Esophagus muscularis mucosa (tissue), 4 donors: ENCODE data around the gene STYX. TPM values are rescaled to one million over a fixed set of nuclear protein-coding genes. Genes with fewer than 3 reads are reported as not detected.
"Not testable (repeated sequence)": the region's sequence is repeated elsewhere in the genome, so short reads cannot be mapped to it uniquely, and the experiment has no call there.

Source experiments
- DNase-seq: peaks from one replicate; pipeline ENCODE4 v3.0.0-alpha.2; 2017; ENCODE audit errors: extremely low spot score
- H3K27ac ChIP-seq, 4 donors: fragments of 200-600 bp; sonication (generic); replicated peaks in 1 of 4; 1 replicate in 3 of 4; 2 replicates in 1 of 4; pipeline ENCODE4 v1.5.1; 2016 to 2019; ENCODE audit warnings: mild to moderate bottlenecking in 1 of 4
- H3K27me3 ChIP-seq, 4 donors: fragments of 200-600 bp; sonication (generic); one replicate each; pipeline versions ENCODE4 v1.5.1 to v1.6.0; 2016 to 2019
- H3K36me3 ChIP-seq, 4 donors: fragments of 200-600 bp; sonication (generic); one replicate each; pipeline ENCODE4 v1.5.1; 2016 to 2019
- H3K4me1 ChIP-seq, 4 donors: fragments of 200-600 bp; sonication (generic); one replicate each; pipeline ENCODE4 v1.5.1; 2016 to 2019
- H3K4me3 ChIP-seq, 4 donors: fragments of 200-600 bp; sonication (generic); 1 replicate in 2 of 4; 2 replicates in 2 of 4; pipeline ENCODE4 v1.5.1; 2016 to 2019; ENCODE audit warnings: mild to moderate bottlenecking in 4 of 4, moderate library complexity in 1 of 4
- H3K9me3 ChIP-seq, 4 donors: fragments of 200-600 bp; sonication (generic); 1 replicate in 3 of 4; 2 replicates in 1 of 4; pipeline ENCODE4 v1.5.1; 2016 to 2019
- EP300 ChIP-seq: sonication (generic); formaldehyde crosslinking; IDR thresholded peaks from one replicate; pipeline ENCODE4 v1.6.1; 2017; ENCODE audit warnings: antibody characterized with exemption
- POLR2A ChIP-seq: fragments of 450-650 bp; IDR thresholded peaks from one replicate; pipeline ENCODE4 v1.6.1; 2017; ENCODE audit warnings: antibody characterized with exemption, moderate library complexity, mild to moderate bottlenecking, low read depth
- POLR2AphosphoS5 ChIP-seq, 2 donors: sonication (generic); formaldehyde crosslinking; IDR thresholded peaks; one replicate each; pipeline ENCODE4 v1.6.1; 2017; ENCODE audit warnings: antibody characterized with exemption in 2 of 2
- WGBS: methylation state at CpG from one replicate; pipeline ENCODE4 v1.1.5; 2018; 5-methylcytosine and 5-hydroxymethylcytosine counted together
- intact Hi-C: fragments of 100-400 bp; cut with DNase I; formaldehyde crosslinking; loops from one replicate; pipeline ENCODE4 v1.15.1; 2023
- total RNA-seq, 4 donors: library from RNA; depleted of rRNA; stranded (reverse); fragments of >200 nt; gene quantifications; one replicate each; pipeline versions ENCODE4 v1.1.0 to v1.2.1, GENCODE V29; 2016
- TF ChIP-seq, protein P1 (sequence below), 3 experiments: fragments of 200-600 bp in 2 of 3; fragments of 450-650 bp in 1 of 3; sonication (generic) in 2 of 3; IDR thresholded peaks; one replicate each; pipeline ENCODE4 v1.5.1; 2017 to 2019; ENCODE audit warnings: antibody characterized with exemption in 3 of 3, mild to moderate bottlenecking in 2 of 3, moderate library complexity in 1 of 3

The STYX gene
- total RNA-seq, 4 donors from 2014 or later = 16.6 to 25.2 (median 20.7) TPM

DNA sequence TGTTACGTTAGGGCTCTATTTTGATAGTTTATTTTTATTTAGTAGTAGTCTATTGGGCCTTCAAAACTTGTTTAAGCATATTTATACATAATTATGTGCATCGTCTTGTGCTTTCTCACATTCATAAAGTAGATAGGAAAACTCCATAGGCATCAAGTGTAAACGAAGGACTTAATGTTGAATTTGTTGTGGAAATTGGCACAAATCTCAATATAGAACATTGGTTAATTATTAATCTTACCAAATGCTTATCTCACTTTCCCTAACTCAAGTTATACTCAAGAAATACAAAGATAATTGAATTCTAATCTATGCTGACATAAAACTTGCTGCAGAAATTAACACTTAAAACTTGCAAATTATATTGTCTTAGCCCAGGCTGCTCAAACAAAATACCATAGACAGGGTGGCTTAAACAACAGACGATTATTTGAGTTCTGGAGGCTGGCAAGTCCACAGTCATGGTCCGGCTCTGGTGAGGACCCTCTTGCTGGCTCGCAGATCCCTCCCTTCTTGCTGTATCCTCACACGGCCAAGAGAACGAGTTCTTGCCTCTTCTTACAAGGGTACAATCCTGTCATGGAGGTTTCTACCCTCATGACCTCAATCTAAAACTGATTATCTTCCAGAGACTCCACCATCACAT is 18.8 kb downstream of the STYX start:
- intact Hi-C loops = no loop called here
- Histone ChIP-seq H3K27me3 (no peaks in the 10 kb centered on the region), H3K9me3 (no peaks in the 10 kb centered on the region), H3K4me1 (no peaks in the 10 kb centered on the region), H3K36me3 (peaks cover 0 to 71% (median 30%) of the 10 kb centered on the region in 4 donors), H3K27ac (no peak overlapping the region), H3K4me3 (no peak overlapping the region)
- TF ChIP-seq POLR2AphosphoS5 (IDR thresholded peaks at IDR 0.05) = no peak
- no peak for DNase-seq
- WGBS = 90% methylated on average over 8 of the region's 8 CpGs

DNA sequence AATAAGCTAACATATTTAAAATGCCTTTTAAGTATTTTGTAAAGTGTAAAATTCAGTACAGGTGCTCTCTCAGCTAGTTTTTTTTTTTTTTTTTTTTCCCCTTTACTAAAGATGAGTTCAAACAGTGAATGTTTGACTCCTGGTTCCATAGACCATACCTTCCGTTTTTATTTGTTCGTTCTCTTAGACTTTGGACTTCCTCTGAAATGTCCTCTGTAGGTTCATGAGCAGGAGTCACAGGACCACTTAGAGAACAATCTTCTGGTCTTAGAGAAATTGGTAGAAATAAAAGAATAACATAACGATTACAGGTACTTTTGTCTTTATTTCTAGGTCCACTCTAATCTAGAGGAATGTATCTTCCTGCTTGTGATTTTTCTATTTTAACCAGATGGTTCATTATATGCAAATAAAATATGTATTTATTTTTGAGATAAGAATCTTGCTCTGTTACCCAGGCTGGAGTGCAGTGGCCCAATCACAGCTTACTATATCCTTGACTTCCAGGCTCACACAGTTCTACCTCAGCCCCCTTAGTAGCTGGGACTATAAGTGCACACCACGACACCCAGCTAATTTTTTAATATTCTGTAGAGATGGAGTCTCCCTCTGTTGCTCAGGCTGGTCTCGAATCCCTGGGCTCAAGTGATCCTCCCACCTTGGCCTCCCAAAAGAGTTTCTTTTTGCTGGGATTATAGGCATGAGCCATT is 25.8 kb downstream of the STYX start:
- intact Hi-C loops = no loop called here
- H3K27ac ChIP-seq = no peak overlapping the region
- H3K4me3 ChIP-seq = no peak overlapping the region
- no peak for DNase-seq
- H3K27me3 ChIP-seq = no peaks in the 10 kb centered on the region
- H3K36me3 ChIP-seq = peaks cover 19 to 51% (median 33%) of the 10 kb centered on the region in 4 donors
- H3K9me3 ChIP-seq = no peaks in the 10 kb centered on the region
- no peaks in the 10 kb centered on the region for H3K4me1 ChIP-seq
- TF ChIP-seq, protein P1, sequence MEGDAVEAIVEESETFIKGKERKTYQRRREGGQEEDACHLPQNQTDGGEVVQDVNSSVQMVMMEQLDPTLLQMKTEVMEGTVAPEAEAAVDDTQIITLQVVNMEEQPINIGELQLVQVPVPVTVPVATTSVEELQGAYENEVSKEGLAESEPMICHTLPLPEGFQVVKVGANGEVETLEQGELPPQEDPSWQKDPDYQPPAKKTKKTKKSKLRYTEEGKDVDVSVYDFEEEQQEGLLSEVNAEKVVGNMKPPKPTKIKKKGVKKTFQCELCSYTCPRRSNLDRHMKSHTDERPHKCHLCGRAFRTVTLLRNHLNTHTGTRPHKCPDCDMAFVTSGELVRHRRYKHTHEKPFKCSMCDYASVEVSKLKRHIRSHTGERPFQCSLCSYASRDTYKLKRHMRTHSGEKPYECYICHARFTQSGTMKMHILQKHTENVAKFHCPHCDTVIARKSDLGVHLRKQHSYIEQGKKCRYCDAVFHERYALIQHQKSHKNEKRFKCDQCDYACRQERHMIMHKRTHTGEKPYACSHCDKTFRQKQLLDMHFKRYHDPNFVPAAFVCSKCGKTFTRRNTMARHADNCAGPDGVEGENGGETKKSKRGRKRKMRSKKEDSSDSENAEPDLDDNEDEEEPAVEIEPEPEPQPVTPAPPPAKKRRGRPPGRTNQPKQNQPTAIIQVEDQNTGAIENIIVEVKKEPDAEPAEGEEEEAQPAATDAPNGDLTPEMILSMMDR (IDR thresholded peaks at IDR 0.05) = no peak
- TF ChIP-seq POLR2A = no peak
- no peak for TF ChIP-seq POLR2AphosphoS5 (IDR thresholded peaks at IDR 0.05)
- 91% methylated on average over 5 of the region's 5 CpGs for WGBS

DNA sequence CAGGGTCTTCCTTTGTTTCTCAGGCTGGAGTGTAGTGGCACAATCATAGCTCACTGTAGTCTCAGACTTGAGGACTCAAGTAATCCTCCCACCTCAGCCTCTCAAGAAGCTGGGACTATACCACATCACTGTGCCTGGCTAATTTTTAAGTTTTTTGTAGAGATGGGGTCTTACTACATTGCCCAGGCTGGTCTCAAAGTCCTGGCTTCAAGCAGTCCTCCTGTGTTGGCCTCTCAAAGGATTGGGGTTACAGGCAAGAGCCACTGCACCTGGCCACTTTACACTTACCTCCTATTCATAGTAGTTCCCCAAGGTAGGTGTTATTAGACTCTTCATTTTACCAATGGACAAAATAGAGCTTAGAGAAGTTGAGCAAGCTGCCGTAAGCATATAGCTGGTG is 29.2 kb downstream of the STYX start:
- intact Hi-C loops = no loop called here
- Histone ChIP-seq H3K27me3 (no peaks in the 10 kb centered on the region), H3K4me3 (no peak overlapping the region), H3K27ac (no peak overlapping the region), H3K4me1 (no peaks in the 10 kb centered on the region), H3K36me3 (peaks cover 23 to 51% (median 37%) of the 10 kb centered on the region in 4 donors), H3K9me3 (no peaks in the 10 kb centered on the region)
- TF ChIP-seq EP300 (no peak), POLR2AphosphoS5 (IDR thresholded peaks at IDR 0.05) (no peak), POLR2A (no peak)
- TF ChIP-seq, protein P1 (IDR thresholded peaks at IDR 0.05) = no peak
- 100% methylated on average over 1 of the region's 1 CpG for WGBS
- no peak for DNase-seq

DNA sequence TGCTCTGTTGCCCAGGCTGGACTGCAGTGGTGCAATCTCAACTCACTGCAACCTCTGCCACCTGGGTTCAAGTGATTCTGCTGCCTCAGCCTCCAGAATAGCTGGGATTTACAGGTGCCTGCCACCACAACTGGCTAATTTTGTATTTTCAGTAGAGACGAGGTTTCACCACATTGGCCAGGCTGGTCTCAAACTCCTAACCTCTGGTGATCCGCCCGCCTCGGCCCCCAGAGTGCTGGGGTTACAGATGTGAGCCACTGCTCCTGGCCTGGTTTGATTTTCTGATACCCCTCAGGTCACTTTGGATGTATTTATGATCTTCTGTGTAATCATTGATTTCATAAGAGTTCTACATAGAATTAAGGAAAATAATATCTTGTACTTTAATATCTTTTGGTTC is 33.0 kb downstream of the STYX start:
- H3K9me3 ChIP-seq, H3K27ac ChIP-seq, DNase-seq, intact Hi-C loops, H3K27me3 ChIP-seq, H3K4me3 ChIP-seq, H3K4me1 ChIP-seq: not testable (repeated sequence)
- peaks cover 20 to 67% (median 42%) of the 10 kb centered on the region in 4 donors for H3K36me3 ChIP-seq
- 92% methylated on average over 3 of the region's 4 CpGs for WGBS

DNA sequence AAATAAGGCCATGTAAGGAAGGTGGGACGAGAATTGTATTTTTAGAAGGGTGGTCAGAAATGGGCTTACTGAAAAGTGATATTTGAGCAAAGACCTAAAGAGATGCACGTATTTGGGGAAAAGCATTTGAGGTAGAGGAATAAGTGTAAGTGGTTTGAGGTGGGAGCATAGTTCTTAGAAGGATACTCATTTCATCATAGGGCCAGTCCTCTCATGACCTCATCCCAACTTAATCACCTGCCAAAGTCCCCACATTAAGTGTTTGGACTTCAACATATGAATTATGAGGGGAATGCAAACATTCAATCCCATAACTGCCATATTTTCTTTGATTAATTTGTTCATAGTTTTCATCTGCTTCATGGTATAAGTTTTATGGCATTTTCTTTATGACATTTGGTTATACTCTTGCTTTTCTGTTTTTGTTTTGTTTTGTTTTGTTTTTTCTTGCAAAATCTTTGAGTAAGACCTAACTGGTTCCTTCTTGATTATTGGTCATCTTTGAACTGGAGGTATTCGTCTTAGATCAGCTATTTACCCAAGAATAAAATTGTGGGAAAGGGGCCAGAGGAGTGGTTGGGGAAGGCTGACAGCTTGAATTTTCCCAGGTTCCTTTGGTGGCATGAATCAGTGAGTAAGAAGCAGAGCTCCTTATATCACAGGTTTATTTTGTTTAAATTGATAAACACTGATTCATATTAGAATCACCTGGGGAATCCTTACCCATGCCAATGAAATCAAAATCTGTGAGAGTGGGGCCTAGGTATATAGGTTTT is 37.3 kb downstream of the STYX start:
- H3K36me3 ChIP-seq = peaks cover 12 to 60% (median 34%) of the 10 kb centered on the region in 4 donors
- no peaks in the 10 kb centered on the region for H3K4me1 ChIP-seq
- H3K4me3 ChIP-seq = no peak overlapping the region
- DNase-seq = no peak
- TF ChIP-seq, protein P1 (IDR thresholded peaks at IDR 0.05) = no peak
- no peak for TF ChIP-seq POLR2A
- no peak for TF ChIP-seq POLR2AphosphoS5 (IDR thresholded peaks at IDR 0.05)
- no peak for TF ChIP-seq EP300
- no peaks in the 10 kb centered on the region for H3K27me3 ChIP-seq
- intact Hi-C loops = no loop called here
- 94% methylated on average over 3 of the region's 3 CpGs for WGBS
- H3K9me3 ChIP-seq = no peaks in the 10 kb centered on the region
- no peak overlapping the region for H3K27ac ChIP-seq
